Measurements from ENCODE around the gene QTRT2. TPM values are rescaled to one million over a fixed set of nuclear protein-coding genes. Genes with fewer than 3 reads are reported as not detected.

QTRT2 gene
- total RNA-seq (2022; extraction: Qiagen RNA extraction): 22.7 to 29.9 TPM (median 24.1 TPM) in 5 replicates

DNA sequence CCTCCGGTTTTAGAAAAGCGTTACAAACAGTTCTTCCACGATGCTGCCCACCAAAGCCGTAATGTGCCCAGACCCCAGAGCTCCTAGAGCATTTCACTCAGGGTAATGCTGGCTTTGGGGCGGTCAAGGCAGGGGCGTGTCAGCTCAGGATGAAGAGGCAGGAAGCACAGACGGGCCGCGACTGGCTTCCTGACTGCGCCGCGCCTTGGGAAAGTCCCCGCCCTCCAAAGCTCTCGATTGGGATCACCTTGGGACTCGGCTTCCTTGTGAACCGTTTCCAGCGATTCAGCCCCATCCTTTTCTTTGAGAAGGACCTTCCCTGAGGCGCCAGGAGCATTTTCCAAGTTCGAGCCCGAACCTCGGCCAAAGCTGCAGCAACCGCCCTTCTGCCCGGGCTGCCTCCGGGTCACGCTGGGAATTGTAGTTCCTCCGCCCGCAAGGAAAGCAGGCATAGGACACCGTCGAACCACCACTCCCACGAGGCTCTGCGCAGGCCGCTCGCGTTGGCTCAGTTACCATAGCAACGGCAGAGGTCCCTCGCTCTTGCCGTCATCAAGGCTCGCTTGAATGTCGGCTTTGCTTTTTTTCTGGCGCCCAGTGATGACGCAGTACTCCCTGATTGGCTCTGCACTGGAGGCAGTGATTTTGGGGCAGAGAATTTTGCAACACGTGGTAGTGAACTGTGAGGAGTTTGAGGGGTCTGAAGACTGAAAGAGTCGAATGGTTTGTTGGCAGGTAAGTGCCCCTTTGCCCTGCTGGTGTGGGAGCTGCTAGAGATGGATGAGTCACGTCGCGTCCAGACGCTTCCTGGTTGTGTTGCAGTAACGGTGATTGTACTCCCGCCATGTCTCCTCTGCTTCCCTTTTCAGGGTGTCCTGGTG, at the start of gene QTRT2, which contains the start of gene CCDC191:
QTRT2 (plus strand) TSS at position 608 of the 881 bp plus-strand sequence. CDS start 8,521 bp downstream, outside the sequence.
CCDC191 (minus strand) TSS at position 397 of the 881 bp plus-strand sequence; CDS start at position 337, 60 bp downstream.

Other genes with a start within 250 kb of the QTRT2 start
- 0.23 to 1.2 TPM (median 0.43 TPM) in 5 replicates for gene GRAMD1C, start 217.9 kb upstream of the QTRT2 start, total RNA-seq (2022; extraction: Qiagen RNA extraction)
- 3.4 to 4.4 TPM (median 3.6 TPM) in 5 replicates for gene ZDHHC23, start 108.7 kb upstream of the QTRT2 start, total RNA-seq (2022; extraction: Qiagen RNA extraction)
- gene CCDC191, start 211 bp upstream of the QTRT2 start, total RNA-seq (2022; extraction: Qiagen RNA extraction): 1.7 to 2.5 TPM (median 2.0 TPM) in 5 replicates
- not detected in 5 replicates for gene DRD3, start 122.3 kb downstream of the QTRT2 start, total RNA-seq (2022; extraction: Qiagen RNA extraction)
- gene ZNF80, start 180.8 kb downstream of the QTRT2 start, total RNA-seq (2022; extraction: Qiagen RNA extraction): not detected in 5 replicates
- not detected in 5 replicates for gene TIGIT, start 237.3 kb downstream of the QTRT2 start, total RNA-seq (2022; extraction: Qiagen RNA extraction)